GM19035 (cell line): ENCODE measurements around the gene IFNL4.
"Not testable (repeated sequence)": the region's sequence is repeated elsewhere in the genome, so short reads cannot be mapped to it uniquely, and the experiment has no call there.

Experiments used
- ATAC-seq: cut with Tn5 transposase; IDR thresholded peaks from one replicate; pipeline ENCODE4 v1.9.1; 2021; ENCODE audit not compliant: unreplicated experiment

Gene IFNL4

DNA sequence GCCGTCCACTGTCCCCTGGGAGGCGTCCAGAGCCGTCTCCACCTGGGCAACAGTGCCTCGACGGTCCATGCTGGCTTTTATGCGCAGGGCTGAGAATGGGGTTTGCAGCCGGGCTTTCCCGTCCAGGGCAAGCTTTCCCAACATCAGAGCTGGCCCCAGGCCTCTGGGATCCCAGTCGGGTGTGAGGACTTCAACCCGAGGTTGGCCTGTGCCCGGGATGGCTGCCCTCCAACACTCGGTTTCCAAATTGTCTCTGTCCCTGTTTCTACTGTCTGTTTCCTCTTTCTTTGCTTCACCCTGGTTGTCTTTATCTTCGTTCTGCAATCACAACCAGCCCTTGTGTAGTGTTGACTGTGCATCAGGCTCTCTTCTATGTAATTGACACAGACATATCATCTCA lies at the start of gene IFNL4:
TSS of gene IFNL4 (minus strand) at position 51 of the 400 bp plus-strand sequence.
- no peak for ATAC-seq

DNA sequence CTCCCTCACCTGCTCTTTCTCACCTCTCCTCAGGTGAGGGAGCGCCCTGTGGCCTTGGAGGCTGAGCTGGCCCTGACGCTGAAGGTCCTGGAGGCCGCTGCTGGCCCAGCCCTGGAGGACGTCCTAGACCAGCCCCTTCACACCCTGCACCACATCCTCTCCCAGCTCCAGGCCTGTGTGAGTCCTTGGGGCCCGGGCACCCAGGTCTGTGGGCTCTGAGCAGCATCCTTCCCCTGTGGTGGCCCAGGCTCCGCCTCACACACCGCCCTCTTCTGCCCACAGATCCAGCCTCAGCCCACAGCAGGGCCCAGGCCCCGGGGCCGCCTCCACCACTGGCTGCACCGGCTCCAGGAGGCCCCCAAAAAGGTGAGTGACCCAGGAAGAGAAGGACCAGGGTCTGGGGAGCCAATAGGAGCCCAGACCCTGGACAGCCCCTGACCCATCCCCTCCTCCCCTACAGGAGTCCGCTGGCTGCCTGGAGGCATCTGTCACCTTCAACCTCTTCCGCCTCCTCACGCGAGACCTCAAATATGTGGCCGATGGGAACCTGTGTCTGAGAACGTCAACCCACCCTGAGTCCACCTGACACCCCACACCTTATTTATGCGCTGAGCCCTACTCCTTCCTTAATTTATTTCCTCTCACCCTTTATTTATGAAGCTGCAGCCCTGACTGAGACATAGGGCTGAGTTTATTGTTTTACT lies 49.4 kb upstream of the IFNL4 start:
- ATAC-seq: no peak

DNA sequence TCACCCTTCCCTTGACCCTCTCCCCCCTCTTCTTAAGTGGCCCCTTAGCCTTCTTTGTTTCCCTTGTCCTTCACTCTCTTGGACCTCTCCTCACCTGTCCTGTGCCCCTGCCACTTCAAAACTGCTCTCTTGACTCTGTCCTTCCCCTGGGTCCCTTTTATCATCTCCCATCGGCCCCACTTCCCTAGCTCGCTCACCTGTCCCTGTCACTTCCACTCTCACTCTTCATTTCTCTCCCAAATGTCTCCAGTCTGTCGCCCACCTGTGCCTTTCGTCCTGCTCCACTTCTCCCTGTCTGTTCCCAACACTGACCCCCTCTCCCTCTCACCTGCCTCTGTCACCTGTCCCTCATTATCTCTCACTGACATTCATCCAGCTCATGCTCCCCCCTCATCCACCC lies 48.2 kb upstream of the IFNL4 start:
- no peak for ATAC-seq

DNA sequence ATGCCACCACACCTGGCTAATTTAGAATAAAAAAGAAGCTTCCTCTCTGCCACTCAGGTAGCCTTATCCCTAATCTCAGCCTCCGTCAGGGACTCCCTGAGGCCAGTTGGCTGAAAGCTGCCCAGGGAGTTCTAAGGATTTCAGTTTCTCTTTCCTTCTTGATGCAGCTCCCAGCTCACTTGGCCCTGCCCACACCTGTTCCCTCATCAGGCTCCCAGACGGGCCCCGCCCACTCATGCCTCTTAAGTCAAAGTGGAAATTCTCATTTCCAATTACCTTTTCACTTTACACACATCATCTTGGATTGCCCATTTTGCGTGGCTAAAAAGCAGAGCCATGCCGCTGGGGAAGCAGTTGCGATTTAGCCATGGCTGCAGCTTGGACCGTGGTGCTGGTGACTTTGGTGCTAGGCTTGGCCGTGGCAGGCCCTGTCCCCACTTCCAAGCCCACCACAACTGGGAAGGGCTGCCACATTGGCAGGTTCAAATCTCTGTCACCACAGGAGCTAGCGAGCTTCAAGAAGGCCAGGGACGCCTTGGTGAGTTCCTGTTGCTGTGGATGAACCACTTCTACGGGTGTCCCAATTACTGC lies 47.5 kb upstream of the IFNL4 start, which contains the start of gene IFNL1:
TSS of gene IFNL1 (plus strand) at position 353 of the 591 bp plus-strand sequence. CDS start at position 368, 15 bp downstream.
- no peak for ATAC-seq

DNA sequence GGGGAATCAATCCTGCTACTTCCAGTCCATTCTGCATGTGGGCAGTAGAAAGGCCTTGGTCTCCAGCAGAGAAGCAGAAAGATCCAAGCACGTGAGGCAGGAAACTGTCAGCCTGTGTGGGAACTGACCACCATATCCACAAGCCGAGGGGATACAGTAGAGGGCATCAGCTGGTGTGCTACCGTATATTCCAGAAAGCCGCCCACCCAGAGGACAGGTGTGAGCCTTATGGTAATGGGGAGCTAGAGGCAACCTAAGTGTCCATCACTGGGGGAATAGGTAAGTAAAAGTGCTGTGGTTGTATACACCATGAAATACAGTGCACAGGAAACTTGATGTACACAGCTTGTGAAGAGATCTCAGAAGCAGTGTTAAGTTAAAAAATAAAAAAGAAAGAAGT lies 44.7 kb upstream of the IFNL4 start:
- ATAC-seq: no peak

DNA sequence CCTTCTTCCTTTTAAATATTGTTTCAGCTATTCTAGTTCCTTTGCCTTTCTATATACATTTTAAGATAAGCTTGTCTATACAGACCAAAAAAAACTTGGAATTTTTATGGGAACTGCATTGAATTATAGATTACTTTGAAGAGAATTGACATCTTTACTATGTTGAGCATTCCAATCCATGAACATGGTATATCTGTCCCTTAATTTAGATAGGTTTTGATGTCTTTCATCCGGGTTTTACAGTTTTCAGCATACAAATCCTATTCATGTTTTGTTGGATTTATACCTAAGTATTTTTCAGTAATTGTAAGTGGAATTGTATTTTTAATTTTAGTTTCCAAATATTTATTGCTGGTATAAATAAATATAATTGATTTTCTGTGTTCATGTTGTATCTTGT lies 35.4 kb upstream of the IFNL4 start:
- no peak for ATAC-seq

DNA sequence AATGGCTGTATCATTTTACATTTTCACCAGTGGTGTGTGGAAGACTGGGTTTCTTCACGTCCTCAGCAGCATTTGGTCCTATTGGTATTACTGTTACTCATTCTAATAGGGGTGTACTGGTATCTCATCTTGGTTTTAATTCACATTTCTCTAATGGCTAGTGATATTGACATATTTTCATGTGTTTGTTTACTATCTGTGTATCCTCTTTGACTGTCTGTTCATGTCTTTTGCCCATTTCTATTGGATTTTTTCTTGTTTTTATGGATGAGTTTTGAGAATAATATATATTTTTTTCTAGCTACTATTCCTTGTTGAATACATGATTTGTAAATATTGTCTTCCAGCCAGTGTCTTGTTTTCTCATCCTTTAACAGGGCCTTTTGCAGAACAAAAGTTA lies 33.4 kb upstream of the IFNL4 start:
- ATAC-seq: no peak

DNA sequence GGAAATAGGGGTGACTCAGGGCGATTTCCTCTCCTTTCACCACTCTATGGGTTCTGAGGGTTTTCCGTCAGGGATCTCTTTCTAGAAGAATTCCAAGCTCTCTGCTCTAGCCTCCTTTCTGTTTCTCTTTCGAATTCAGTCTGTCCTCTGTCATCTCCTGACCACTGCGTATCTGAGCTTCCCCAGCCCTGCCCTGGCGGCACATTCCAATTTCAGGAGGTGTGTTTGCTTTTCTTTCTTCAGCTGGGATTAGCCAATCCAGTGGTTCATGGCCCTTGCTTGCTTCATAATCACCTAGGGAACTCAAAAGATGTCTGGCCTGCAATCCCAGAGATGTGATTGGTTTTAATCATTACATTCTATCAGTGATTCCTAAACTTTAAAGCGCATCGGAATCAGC lies 28.9 kb upstream of the IFNL4 start:
- ATAC-seq: no peak

DNA sequence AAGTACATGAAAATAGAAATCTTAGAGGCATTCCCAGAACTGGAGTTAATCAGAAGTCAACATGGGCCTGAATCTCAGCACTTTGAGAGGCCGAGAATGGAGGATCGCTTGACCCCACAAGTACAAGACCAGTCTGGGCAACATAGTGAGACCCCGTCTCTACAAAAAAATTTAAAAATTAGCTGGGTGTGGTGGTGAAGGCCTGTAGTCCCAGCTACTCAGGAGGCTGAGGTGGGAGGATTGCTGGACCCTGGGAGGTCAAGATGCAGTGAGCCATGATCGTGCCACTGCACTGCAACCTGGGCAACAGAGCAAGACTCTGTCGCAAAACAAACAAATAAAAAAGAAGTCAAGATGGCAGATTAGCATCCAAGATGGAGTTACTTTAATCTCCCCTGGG lies 28.1 kb upstream of the IFNL4 start:
- no peak for ATAC-seq

DNA sequence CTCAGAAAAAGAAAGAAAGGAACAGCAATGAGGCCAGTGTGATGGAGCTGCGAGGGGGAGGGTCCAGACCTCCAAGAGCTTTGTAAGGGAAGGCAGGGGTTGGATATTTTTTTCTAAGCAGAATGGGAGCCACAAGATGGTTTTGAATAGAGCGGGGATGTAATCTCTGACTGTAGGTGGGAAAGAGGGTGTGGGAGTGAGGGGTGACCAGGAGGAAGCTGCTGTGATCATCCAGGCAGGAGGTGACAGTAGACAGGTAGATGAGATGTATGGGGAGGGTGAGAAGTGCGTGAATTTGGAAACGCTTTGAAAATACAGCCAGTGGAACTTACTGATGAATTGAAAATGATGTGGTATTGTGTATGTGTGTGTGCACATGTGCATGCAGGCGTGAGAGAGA lies 26.9 kb upstream of the IFNL4 start:
- ATAC-seq: no peak

DNA sequence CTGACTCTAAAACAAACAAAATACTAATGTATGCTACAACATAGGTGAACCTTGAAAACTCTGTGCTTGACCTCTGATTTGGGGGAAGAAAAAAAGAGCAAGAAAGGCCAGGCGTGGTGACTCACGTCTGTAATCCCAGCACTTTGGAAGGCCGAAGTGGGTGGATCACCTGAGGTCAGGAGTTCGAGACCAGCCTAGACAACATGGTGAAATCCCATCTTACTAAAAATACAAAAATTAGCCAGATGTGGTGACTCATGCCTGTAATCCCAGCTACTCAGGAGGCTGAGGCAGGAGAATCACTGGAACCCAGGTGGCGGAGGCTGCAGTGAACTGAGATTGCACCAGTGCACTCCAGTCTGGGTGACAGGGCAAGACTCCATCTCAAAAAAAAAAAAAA lies 25.2 kb upstream of the IFNL4 start:
- ATAC-seq: not testable (repeated sequence)

DNA sequence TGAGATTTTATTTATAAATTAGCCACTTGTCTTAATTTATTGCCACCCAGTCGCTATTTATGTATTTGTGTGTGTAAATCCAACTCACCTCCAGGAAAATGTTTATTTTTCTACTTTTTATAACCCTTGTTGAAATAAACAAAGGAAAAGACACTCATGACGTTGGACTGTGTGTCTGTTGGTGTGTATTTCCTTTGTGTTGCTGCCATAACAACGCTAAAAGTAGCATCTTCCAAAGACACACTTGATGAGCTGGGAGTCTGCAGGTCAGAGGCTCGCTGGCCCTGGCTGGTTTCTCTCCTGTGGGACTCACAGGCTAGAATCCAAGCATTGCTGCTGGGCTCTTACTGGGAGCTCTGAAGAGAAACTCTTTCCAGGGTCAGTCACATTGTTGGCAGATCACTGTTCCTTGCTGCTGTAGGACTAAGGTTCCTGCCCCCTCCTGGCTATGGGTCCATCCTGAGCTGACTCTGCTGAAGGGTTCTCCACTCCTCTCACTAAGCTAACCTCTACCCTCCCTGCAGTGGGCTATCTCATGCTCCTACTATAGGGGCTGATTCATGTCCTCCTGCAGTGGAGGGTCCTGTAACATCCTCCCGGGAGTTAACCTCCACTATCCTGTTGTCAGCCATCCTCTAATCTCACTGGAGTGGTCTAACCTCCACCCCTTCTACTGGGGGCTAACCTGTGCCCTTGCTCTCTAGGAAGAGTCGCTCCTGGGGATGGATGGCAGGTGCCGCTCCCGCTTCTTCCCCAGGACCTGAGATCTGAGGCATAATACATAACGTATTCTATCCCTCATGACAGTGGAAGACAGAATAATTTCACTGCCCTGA lies 21.6 kb upstream of the IFNL4 start:
- ATAC-seq: no peak

DNA sequence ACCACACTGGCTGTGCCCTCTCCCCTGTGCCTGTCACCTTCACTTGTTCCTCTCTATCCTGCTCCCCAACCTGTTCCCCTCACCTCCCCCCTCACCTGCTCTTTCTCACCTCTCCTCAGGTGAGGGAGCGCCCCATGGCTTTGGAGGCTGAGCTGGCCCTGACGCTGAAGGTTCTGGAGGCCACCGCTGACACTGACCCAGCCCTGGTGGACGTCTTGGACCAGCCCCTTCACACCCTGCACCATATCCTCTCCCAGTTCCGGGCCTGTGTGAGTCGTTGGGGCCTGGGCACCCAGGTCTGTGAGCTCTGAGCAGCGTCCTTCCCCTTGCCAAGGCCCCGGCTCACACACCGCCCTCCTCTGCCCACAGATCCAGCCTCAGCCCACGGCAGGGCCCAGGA lies 20.7 kb upstream of the IFNL4 start:
- ATAC-seq: not testable (repeated sequence)

DNA sequence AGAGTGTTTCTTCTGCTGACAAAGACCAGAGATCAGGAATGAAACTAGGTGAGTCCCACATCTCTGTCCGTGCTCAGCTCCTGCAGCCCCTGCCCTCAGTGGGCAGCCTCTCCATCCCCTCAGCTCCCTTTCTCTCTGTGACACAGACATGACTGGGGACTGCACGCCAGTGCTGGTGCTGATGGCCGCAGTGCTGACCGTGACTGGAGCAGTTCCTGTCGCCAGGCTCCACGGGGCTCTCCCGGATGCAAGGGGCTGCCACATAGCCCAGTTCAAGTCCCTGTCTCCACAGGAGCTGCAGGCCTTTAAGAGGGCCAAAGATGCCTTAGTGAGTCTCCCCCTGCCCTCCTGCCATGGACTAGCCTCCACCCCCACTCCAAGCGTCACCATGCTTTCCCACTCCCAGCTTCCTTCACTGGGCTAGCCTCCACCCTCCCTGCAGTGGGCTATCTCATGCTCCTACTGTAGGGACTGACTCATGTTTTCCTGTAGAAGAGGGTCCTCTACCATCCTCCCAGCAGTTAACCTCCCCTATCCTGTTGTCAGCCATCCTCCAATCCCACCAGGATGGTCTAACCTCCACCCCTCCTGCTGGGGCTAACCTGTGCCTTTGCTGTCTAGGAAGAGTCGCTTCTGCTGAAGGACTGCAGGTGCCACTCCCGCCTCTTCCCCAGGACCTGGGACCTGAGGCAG lies 20.0 kb upstream of the IFNL4 start:
- not testable (repeated sequence) for ATAC-seq

DNA sequence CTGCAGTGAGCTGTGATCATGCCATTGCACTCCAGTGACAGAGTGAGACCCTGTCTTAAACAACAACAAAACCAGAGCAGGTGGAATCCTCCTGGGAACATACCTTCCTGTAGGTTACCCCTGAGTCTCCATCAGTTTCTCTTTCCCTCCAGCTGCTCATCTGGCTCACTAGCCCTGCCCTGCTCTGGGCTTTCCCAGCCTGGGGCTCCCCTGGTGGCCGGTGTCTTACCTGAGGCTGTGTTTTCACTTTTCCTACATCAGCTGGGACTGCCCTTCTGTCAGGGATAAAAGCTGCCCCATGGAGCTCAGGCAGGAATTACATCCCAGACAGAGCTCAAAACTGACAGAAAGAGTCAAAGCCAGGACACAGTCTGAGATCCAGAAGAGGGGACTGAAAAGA lies 19.4 kb upstream of the IFNL4 start, which contains the start of gene IFNL2:
TSS of gene IFNL2 (plus strand) at position 312 of the 400 bp plus-strand sequence. CDS start 173 bp downstream, outside the sequence.
- ATAC-seq: not testable (repeated sequence)

DNA sequence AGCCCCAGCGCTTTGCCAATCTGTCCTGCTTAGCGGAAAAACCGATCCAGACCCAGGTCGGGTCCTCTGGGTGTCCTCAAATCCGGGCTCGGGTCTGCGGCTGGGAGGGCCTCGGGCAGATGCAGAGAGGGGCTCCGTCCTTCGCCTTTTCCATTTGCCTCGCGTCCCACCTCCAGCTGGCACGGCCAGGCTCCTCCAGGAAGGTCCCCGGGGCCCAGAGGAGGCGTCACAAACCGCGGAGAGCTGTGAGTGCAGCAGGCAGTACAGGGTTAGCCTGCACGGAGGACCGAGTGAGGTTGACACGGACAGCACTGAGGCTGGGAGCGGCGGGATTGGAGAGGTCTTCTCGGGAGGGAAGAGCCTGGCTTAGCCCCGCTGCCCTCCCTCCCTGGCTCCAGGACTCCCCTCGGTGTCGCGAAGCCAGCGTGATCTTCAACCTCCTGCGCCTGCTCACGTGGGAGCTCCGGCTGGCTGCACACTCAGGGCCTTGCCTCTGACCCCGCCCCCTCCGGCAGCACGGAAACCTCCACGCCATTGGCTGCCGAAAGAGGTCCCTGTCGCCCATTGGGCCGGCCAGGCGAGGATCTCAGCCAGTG lies 16.8 kb upstream of the IFNL4 start:
- no peak for ATAC-seq

DNA sequence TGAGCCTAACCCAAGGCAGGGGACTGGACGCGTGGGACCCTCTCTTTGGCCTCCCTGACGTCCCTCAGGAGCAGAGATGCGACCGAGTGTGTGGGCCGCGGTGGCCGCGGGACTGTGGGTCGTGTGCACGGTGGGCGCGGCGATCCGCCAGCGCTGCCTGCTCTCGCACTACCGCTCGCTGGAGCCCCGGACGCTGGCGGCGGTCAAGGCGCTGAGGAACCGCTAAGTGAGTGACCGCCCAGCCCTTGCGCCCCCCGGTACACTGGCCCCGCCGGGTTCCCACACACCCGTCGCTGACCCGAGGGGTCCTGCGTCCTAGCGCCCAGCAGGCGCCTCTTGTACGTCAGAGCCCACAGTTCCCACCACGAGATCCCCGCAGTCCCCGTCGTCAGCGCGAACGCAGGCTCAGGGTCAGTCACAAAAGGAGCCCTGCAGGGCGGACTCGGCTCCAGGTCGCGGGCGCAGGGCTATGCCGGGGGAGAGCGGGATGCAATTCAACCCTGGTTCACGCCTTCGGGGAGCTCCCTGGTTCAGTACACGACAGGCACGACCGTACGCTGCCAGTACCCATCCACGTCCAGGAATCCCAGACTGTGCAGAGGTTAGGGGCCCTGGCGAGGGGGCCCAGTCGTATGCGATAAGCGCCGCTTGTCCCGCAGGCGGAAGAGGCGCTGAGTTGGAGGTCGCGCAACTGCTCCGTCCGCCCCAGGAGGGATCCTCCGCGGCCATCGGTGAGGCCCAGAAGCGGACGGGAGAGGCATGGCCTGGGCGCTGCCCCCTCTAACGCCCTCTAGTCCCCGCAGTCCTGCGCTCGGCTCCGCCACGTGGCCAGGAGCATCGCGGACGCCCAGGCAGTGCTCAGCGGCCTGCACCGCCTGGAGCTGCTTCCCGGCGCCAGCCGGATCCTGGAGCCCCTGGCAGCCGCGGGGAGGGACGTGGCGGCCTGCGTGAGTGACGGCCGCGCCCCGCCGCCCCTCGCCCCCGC lies 15.9 kb upstream of the IFNL4 start:
- ATAC-seq: no peak

DNA sequence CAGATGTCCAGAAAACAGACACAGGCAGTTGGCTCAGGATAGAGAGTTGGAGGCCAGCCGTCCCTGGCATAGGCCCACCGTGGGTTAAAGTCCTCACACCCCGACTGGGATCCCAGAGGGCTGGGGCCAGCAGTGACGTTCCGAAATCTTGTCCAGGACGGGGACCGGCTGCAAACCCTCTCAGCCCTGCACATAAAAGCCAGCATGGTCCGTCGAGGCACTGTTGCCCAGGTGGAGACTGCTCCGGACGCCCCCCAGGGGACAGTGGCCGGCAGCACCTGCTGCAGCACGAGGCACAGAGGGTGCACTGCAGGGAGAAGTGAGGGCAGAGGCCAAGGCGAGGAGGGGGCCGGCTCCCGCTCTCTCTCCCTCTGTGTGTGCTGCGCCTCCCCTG lies 15.3 kb upstream of the IFNL4 start:
- no peak for ATAC-seq

DNA sequence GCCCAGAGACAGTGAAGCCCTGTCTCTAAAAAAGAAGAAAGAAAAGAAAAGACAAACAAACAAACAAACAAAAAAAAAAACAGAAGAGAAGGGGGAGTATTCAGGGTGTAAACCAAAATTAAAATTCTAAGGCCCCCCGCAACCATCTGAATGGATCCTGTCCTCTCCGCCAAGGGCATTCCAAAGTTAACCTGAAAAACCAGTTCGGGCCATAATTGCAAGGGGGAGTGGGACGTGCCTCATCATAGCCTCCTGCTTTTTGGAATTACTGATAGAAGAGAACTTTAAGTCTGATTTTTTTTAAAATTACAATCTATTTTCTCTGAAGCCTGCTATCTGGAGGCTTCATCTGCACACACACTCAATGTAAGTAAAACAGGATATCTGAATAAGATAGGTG lies 13.8 kb upstream of the IFNL4 start:
- ATAC-seq: no peak

DNA sequence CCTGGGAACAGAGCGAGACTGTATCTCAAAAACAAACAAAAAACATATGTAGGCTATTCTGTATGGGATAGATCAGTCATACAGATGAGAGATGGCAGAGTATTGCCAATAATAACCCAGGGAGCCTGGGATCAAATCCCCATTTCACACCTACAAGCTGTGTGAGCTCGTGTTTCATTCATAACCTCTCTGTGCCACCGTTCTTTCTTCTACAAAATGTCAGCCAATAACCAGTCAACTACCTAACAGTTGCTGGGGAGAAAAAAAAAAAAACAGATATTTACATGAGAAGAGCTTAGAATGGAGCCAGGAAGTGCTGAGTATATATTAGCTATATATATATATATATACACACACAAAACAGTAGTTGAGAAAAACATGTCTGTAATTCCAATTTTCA lies 13.0 kb upstream of the IFNL4 start:
- ATAC-seq: no peak
